C1 segment of cervical spinal cord (tissue), 14 donors: Measurements from ENCODE around the gene SARDH.

Experiments used
- DNase-seq, 14 donors: peaks; one replicate each; lab custom pipeline; 2025; lab: John Stamatoyannopoulos, UW

SARDH gene

GRCh38 chr9:133733796-133734533, 4.2 kb downstream of the SARDH start:
- DNase-seq: no peak

- DNase-seq: no peak
These were observed 4.7 kb downstream of the SARDH start for GRCh38 chr9:133733421-133733795.

GRCh38 chr9:133732639-133733408, 5.3 kb downstream of the SARDH start:
- DNase-seq: no peak

GRCh38 chr9:133731876-133732638, 6.1 kb downstream of the SARDH start:
- DNase-seq: peak in 2 of 14 donors; percentile 57 to 91

GRCh38 chr9:133730994-133731715, 7.0 kb downstream of the SARDH start:
- DNase-seq: no peak

GRCh38 chr9:133729617-133730281, 8.4 kb downstream of the SARDH start:
- no peak for DNase-seq

- DNase-seq: no peak
These were observed 9.1 kb downstream of the SARDH start for GRCh38 chr9:133728856-133729616.

- DNase-seq: no peak
These were observed 10.2 kb downstream of the SARDH start for GRCh38 chr9:133727876-133728441.

GRCh38 chr9:133727277-133727875, 10.8 kb downstream of the SARDH start:
- no peak for DNase-seq

GRCh38 chr9:133726401-133727276, 11.5 kb downstream of the SARDH start:
- peak in 3 of 14 donors; percentile 9 to 74 (median 17) for DNase-seq

GRCh38 chr9:133725886-133726285, 12.3 kb downstream of the SARDH start:
- DNase-seq: no peak

GRCh38 chr9:133718563-133719315, 19.4 kb downstream of the SARDH start:
- DNase-seq: no peak

GRCh38 chr9:133717113-133718031, 20.8 kb downstream of the SARDH start:
- DNase-seq: no peak

GRCh38 chr9:133716564-133717112, 21.5 kb downstream of the SARDH start:
- peak in 3 of 14 donors; percentile 9 to 70 (median 42) for DNase-seq

GRCh38 chr9:133715866-133716563, 22.1 kb downstream of the SARDH start:
- DNase-seq: no peak
